CD4-positive, alpha-beta T cell treated with Interleukin-12 subunit alpha and Interleukin-12 subunit beta, for 1 hour (primary cell): ENCODE measurements around the gene MRLN.
"Not testable (repeated sequence)": the region's sequence is repeated elsewhere in the genome, so short reads cannot be mapped to it uniquely, and the experiment has no call there.

Source experiments
- DNase-seq: peaks from one replicate; pipeline ENCODE4 v3.0.0-alpha.2; 2020

MRLN gene

GRCh38 chr10:59753267-59753666 lies at the start of gene MRLN:
Gene MRLN (minus strand): TSS chr10:59753455.
- no peak for DNase-seq

- no peak for DNase-seq
Observed at GRCh38 chr10:59801171-59801570, 47.9 kb upstream of the MRLN start.

- no peak for DNase-seq
Observed at GRCh38 chr10:59799421-59799820, 46.2 kb upstream of the MRLN start.

GRCh38 chr10:59793919-59794318 lies 40.7 kb upstream of the MRLN start:
- DNase-seq: no peak

- no peak for DNase-seq
Observed at GRCh38 chr10:59792812-59793211, 39.6 kb upstream of the MRLN start.

GRCh38 chr10:59791601-59792000 lies 38.3 kb upstream of the MRLN start:
- DNase-seq: no peak

GRCh38 chr10:59790080-59790479 lies 36.8 kb upstream of the MRLN start:
- DNase-seq: not testable (repeated sequence)

DNA sequence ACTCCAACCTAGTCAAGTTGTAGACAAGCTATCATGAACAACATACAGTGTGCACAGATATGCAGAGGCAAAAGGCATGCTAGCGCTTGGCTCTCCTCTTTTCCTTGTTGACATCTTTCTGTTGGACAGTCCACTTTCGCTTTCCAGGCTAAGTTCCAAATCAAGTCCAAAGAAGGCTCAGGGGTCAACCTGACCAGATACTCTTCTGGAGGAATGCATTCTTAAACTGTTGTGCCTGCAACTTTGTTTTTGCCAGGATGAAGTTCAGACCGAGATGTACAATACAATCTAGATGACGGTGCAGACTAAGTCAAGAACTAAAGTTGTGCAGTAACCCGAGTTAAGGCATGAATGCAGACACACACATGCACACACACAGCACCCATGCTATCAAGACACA lies 35.7 kb upstream of the MRLN start:
- DNase-seq: not testable (repeated sequence)

DNA sequence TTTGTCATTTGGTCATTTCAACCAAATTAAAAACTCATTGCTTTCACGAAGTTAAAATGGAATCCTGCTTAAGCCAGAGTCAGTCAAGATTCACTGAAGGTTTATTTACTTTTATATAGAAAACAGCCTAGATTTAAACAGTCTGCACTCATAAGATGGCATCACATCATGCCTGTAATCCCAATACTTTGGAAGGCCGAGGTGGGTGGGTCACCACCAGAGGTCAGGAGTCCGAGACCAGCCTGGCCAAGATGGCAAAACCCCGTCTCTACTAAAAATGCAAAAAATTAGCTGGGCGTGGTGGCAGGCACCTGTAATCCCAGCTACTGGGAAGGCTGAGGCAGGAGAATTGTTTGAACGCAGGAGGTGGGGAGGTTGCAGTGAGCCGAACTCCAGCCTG lies 33.8 kb upstream of the MRLN start:
- not testable (repeated sequence) for DNase-seq

GRCh38 chr10:59785476-59785875 lies 32.2 kb upstream of the MRLN start:
- not testable (repeated sequence) for DNase-seq

- DNase-seq: no peak
Observed at GRCh38 chr10:59781511-59781910, 28.3 kb upstream of the MRLN start.

GRCh38 chr10:59779756-59780533 lies 26.7 kb upstream of the MRLN start:
- no peak for DNase-seq

DNA sequence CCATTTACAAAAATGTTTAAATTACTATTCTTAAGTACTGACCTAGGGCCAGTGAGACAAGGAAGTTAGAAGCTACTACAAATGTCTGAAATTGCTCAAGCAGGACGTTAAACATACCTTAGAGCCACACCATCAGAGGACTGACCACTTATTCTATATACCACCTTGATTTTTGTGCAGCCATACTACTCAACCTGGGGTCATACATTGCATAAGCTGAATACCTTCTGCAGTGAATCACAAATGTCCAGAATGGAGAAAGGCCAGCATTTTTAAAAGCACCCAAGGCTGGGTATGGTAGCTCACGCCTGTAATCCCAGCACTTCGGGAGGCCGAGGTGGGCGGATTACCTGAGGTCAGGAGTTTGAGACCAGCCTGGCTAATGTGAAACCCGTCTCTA lies 21.2 kb upstream of the MRLN start:
- no peak for DNase-seq

DNA sequence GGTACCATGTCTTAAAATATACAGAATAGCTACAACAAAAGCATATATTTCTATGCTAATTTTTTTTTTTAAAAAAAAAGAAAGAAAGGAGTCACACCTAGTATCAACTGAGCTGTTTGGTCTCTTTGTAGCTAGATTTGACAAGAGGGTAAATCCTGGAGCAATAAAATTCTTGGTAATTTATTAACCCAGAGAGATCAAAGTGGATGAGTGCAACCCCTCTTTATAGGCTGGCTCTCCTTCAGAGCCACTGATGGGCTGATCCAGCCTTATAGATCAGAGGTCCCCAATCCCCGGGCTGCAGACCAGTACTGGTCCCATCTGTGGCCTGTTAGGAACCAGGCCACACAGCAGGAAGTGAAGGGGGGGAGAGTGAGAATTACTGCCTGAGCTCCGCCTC lies 19.8 kb upstream of the MRLN start:
- DNase-seq: no peak

DNA sequence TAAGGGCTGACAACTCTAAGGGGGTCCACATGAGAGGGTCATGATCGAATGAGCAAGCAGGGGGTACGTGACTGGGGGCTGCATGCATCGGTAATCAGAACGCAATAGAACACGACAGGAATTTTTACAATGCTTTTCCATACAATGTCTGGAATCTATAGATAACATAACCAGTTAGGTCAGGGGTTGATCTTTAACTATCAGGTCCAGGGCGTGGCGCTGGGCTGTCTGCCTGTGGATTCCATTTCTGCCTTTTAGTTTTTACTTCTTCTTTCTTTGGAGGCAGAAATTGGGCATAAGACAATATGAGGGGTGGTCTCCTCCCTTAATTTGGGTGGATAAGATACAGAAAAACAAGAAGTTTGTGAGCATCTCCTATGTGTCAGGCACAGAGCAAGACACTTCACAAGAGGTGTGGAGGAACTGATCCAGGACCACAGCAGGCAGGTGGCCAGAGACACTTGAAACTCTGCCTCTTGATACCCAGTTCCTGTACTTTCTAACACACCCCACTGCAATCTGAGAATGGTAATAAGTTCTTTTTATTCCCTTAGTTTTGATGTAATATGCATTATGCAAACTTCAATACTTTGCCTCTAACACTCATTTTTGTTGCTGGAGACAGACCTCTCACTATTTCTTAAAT lies 18.0 kb upstream of the MRLN start:
- no peak for DNase-seq

DNA sequence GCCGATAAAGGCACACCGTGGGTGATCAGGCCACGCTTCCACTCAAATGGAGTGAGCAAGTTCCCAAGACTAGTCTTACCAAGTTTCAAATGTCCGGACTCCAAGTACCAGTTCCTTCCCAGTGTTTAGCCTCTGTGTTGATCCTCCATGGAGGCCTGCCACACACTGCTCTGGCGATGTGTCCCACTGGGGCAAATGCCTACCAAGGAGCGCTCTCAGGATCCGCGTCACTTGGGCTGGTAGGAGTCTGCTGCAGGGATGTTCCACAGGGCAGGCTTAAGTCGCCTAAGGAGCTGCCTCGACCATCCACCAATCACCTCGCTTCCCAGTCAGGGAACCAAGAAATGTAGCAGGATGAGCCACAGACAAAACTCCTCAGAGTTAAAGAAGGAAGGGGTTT lies 17.4 kb upstream of the MRLN start:
- no peak for DNase-seq

DNA sequence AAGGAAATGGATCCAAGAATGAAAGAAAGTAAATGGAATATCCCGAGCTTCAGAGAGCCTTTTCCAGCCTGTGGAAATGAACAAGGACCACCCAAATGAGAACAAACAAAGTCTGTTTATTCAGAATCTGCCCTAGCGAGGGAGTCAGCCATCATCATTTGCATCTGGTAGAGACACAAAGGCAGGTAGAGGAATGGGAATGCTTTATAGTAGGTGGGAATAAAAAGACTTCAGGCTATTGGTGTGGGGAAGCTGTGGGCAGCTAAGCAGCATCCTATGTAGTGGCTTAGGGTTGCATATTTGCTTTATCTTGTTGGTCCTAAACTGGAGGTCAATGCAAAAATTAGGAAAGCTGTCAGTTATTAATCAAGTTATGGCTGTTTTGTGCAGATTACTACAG lies 9.2 kb upstream of the MRLN start:
- DNase-seq: no peak

- no peak for DNase-seq
Observed at GRCh38 chr10:59757966-59758365, 4.7 kb upstream of the MRLN start.

GRCh38 chr10:59754951-59755350 lies 1.7 kb upstream of the MRLN start:
- DNase-seq: no peak

GRCh38 chr10:59752278-59752940 lies 846 bp downstream of the MRLN start:
- DNase-seq: no peak

- no peak for DNase-seq
Observed at GRCh38 chr10:59750155-59750945, 2.9 kb downstream of the MRLN start.

GRCh38 chr10:59748834-59749233 lies 4.4 kb downstream of the MRLN start:
- no peak for DNase-seq

DNA sequence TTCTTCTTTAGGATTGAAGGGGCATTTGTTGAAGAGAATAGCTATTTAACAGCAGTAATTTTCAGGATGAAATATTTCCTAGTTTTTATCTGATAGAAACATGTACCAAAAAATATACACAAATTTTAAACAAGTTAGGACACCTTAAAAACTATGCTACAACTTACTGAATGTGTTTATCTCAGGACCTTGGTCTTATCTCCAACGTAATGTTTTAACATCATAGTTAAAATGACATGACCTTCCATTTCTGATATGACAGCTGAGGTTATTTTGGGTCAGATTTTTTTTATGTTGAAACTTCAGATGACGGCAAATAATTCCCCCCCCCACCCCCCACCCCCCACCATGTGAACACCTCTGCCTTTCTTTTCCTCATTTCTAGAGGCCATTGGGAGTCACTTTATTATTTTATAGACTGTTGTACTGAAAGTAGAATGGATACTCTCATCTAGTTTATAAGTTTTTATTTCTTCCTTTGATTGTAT lies 8.0 kb downstream of the MRLN start:
- no peak for DNase-seq
